GM12875 (cell line): ENCODE results near the gene PKMYT1.

Experiments
- H3K4me3 ChIP-seq: one replicate; pipeline ENCODE4 v1.5.1; 2011; ENCODE audit warnings: low read depth, low read length, control low read depth
- CTCF ChIP-seq: IDR thresholded peaks from 2 replicates; pipeline ENCODE4 v1.5.1; 2011; ENCODE audit warnings: low read depth, mild to moderate bottlenecking, control low read depth, inconsistent platforms, low read length, moderate library complexity, borderline replicate concordance; ENCODE audit not compliant: insufficient read depth

The PKMYT1 gene

GRCh38 chr16:2991566-2992261 is 11.5 kb upstream of the PKMYT1 start:
- no peak for TF ChIP-seq CTCF
- H3K4me3 ChIP-seq, result no peak overlapping the region

GRCh38 chr16:2990891-2991290 is 10.6 kb upstream of the PKMYT1 start:
- TF ChIP-seq CTCF, result no peak
- H3K4me3 ChIP-seq, result no peak overlapping the region

GRCh38 chr16:2988590-2989099 is 8.4 kb upstream of the PKMYT1 start:
- H3K4me3 ChIP-seq, result no peak overlapping the region
- no peak for TF ChIP-seq CTCF

GRCh38 chr16:2987833-2988232 is 7.6 kb upstream of the PKMYT1 start:
- no peak overlapping the region for H3K4me3 ChIP-seq
- no peak for TF ChIP-seq CTCF

GRCh38 chr16:2987286-2987685 is 7.0 kb upstream of the PKMYT1 start:
- H3K4me3 ChIP-seq, result no peak overlapping the region
- no peak for TF ChIP-seq CTCF

GRCh38 chr16:2986623-2987188 is 6.5 kb upstream of the PKMYT1 start:
- no peak overlapping the region for H3K4me3 ChIP-seq
- no peak for TF ChIP-seq CTCF

- TF ChIP-seq CTCF, result no peak
- no peak overlapping the region for H3K4me3 ChIP-seq
Measured at GRCh38 chr16:2985893-2986355, 5.7 kb upstream of the PKMYT1 start.
